CD1c-positive myeloid dendritic cell (primary cell): ENCODE data around the gene PTK6.
"Not testable (repeated sequence)": the region's sequence is repeated elsewhere in the genome, so short reads cannot be mapped to it uniquely, and the experiment has no call there.

Experiments
- DNase-seq: peaks from one replicate; pipeline ENCODE4 v3.0.0-alpha.2; 2016; ENCODE audit errors: extremely low spot score

Gene PTK6

GRCh38 chr20:63495167-63495720 lies 41.9 kb downstream of the PTK6 start:
- no peak for DNase-seq

- no peak for DNase-seq
These were observed 42.6 kb downstream of the PTK6 start for GRCh38 chr20:63494420-63495166.

DNA sequence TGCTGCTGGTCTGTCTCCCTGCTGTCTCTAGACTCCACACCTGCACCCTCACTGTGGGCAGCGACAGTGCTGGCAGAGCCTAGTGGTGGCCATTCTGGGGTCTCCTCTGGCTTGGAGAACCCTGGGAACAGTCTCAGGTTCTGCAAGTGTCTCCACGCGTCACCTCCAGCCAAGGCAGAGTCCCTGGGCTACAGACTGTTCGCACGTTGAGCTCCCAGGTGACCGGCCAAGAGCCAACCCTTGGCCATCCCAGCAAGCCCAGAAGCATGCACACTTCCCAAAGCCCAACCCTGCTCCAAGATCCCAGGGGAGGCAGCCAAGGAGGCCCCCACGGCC lies 43.1 kb downstream of the PTK6 start:
- DNase-seq, result no peak

DNA sequence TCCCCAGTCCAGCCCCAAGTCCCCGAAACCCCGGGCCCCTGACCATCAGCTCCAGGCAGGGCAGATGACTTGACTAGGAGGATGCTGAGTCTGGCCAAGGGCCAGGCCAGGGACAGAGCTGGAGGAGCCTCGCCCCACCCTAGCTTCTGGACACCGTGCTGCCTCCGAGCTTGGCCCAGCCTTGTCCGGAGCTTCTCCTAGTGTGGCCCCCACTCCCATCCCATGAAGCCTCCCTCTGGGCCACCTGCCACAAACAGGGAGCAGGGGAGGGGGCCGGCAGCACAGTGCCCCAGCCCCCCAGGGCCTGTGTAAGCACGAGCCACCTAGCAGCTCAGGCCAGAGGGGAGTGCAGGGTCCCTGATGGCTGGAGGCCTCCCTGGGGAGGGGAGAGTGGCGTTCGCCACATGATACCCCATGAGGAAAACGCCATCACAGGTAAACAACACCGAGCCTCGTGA lies 43.6 kb downstream of the PTK6 start:
- no peak for DNase-seq

DNA sequence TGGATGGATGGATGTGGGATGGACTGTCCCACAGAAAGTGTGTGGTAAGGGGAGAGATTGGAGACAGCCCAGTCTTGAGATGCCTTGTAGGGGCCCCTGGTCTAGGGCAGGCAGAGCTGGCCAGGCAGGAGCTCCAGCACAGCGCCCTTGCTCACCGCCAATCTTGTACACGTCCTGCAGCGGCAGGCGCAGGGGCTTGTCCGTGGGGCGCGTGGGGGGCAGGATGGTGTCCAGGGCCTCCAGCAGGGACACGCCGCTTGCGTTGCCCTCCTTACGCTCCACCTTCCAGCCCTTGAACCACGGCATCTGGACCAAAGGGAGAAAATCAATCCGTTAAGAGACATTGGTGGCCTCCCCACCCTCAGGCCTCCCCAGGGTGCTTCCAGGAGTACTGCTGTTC lies 44.2 kb downstream of the PTK6 start:
- DNase-seq, result no peak

DNA sequence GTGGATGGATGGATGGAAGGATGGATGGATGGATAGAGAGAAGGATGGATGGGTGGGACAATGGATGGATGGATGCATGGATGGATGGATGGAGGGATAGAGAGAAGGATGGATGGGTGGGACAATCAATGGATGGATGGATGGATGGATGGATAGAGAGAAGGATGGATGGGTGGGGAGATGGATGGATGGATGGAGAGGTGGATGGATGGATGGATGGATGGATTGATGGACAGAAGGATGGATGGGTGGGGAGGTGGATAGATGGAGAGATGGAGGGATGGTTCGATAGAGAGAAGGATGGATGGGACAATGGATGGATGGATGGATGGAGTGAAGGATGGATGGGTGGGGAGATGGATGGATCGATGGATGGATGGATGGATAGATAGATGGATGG lies 44.7 kb downstream of the PTK6 start:
- DNase-seq, result no peak

GRCh38 chr20:63491635-63492230 lies 45.4 kb downstream of the PTK6 start:
- DNase-seq, result no peak

- no peak for DNase-seq
These were observed 46.1 kb downstream of the PTK6 start for GRCh38 chr20:63491078-63491477.

DNA sequence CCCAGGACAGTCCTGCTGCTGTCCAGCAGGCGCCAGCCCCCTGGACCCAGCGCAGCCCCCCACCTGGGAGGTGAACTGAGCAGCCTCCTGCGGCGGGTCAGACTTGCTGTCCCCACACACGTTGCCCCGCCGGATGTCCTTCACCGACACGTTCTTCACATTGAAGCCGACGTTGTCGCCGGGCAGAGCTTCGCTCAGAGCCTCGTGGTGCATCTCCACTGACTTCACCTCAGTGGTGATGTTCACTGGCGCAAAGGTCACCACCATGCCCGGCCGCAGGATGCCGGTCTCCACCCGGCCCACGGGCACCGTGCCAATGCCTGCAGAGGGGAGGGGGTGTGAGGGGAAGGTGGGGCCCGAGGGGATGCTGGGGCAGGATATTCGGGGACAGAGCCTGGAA lies 46.8 kb downstream of the PTK6 start:
- DNase-seq, result no peak

GRCh38 chr20:63488315-63489251 lies 48.6 kb downstream of the PTK6 start:
- no peak for DNase-seq

- DNase-seq, result no peak
These were observed 49.4 kb downstream of the PTK6 start for GRCh38 chr20:63487781-63488241.

- DNase-seq, result no peak
These were observed 49.9 kb downstream of the PTK6 start for GRCh38 chr20:63487116-63487764.

DNA sequence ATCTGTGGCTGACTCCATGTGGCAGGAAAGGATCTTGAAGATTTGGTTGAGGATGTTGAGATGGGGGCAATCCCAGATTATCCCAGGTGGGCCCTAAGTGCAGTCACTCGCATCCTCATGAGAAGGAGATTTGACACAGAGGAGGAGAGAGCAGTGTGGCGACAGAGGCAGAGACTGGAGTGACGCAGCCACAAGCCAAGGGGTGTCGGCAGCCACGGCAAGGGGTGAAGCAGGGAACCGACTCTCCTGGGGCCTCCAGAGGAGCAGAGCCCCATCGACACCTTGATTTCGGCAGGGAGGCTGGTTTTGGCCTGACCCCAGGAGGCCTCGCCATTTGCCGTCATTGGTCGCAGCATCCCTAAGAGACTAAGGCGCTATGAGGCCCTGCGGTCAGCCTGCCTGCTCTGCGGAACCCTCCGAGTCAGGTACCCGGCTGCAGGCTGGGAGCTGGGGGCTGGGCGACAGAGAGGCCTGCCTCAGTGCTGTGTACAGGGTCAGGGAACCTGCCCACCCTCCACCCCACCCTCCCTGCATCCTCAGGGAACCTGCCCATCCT lies 50.8 kb downstream of the PTK6 start:
- no peak for DNase-seq

GRCh38 chr20:63484651-63485403 lies 52.3 kb downstream of the PTK6 start:
- no peak for DNase-seq

DNA sequence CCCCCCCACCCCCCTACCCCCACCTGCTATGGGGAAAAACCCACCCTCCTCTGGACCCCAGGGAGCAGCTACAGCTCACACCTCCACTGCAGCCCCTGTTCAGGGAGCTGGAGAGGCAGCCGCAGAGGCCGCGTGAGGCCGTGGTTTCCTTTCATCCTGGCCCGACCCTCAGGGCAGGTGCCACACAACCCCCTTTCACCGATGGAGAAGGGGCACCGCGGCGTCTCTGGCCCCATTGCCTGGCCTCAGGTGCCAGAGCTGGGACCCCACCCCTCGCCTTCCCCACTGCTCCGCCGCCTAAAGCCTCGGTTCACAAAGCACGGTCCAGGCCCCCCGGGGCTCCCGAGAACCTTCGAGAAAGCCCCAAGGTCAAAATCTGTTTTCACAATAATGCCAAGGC lies 52.9 kb downstream of the PTK6 start:
- DNase-seq, result no peak

DNA sequence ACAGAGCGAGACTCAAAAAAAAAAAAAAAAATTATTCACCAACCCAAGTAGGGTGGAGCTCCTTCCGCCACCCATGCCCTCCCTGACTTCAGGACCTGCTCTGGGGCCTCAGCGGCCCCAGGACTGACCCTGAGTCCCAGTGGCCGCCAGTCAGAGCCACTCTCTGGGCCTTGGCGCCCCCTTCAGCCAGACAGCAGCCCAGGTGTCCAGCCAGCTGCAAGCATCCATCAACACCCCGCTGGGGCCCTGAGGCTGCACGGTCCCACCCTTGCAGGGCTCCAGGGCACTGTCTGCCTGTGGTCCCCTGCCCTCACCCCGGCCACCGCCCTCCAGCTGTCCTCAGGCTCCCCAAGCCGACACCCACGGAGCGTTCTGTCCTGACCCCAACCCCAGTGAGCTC lies 53.3 kb downstream of the PTK6 start:
- DNase-seq, result no peak

GRCh38 chr20:63482021-63482587 lies 55.1 kb downstream of the PTK6 start:
- DNase-seq, result no peak

- DNase-seq, result no peak
These were observed 55.7 kb downstream of the PTK6 start for GRCh38 chr20:63481503-63481902.

- not testable (repeated sequence) for DNase-seq
These were observed 57.3 kb downstream of the PTK6 start for GRCh38 chr20:63479695-63480419.
